ENCODE measurements around the gene TUBB1. TPM values are rescaled to one million over a fixed set of nuclear protein-coding genes. Genes with fewer than 3 reads are reported as not detected.

TUBB1 gene
- total and polyA plus RNA-seq, 12 donors = 0.07 to 0.38 (median 0.18) TPM; not detected in 2

DNA sequence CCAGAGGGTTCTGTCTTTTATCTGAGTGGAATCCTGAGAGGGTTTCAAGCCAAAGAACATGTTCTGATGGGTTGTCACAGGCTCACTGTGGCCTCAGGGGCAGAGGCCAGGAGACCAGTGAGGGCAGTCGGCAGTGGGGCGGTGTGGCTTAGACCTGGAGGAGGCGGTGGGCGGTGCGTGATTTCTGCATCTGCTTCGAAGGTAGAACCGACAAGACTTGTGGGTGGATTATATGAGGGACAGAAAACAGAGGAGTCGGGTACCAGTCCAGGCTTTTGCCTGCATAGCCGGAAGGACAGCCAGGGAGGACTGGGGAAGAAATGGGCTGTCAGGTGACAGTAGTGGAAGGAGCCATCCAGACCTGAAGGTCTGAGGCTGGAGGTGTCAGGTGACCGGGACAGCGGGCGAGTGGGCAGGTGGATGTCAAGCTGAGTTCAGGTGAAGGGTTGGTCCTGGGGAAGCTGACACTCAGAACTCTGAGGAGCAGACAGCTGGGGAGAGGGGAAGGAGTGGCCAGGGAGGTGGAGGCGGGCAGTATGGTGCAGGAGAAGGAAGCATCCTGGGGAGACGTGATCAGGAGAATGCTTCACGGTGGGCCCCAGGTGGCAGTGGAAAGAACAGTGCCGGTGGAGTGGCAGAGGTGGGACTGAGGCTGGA lies 15.3 kb upstream of the TUBB1 start:
- Histone ChIP-seq H3K4me1 (peaks cover 21 to 56% (median 36%) of the 10 kb centered on the region in 9 donors), H3K9me3 (no peaks in the 10 kb centered on the region), H3K27ac (peak overlapping the region in 7 of 10 donors; percentile 22 to 98 (median 87)), H3K4me3 (peak overlapping the region in 5 of 10 donors; percentile 65 to 95 (median 88)), H3K36me3 (peaks cover 0 to 56% (median 18%) of the 10 kb centered on the region in 9 donors), H3K27me3 (no peaks in the 10 kb centered on the region)
- intact Hi-C loops (cut with DNase I) = no loop called here
- no peak for DNase-seq
- no peak for ATAC-seq
- TF ChIP-seq, protein P1, sequence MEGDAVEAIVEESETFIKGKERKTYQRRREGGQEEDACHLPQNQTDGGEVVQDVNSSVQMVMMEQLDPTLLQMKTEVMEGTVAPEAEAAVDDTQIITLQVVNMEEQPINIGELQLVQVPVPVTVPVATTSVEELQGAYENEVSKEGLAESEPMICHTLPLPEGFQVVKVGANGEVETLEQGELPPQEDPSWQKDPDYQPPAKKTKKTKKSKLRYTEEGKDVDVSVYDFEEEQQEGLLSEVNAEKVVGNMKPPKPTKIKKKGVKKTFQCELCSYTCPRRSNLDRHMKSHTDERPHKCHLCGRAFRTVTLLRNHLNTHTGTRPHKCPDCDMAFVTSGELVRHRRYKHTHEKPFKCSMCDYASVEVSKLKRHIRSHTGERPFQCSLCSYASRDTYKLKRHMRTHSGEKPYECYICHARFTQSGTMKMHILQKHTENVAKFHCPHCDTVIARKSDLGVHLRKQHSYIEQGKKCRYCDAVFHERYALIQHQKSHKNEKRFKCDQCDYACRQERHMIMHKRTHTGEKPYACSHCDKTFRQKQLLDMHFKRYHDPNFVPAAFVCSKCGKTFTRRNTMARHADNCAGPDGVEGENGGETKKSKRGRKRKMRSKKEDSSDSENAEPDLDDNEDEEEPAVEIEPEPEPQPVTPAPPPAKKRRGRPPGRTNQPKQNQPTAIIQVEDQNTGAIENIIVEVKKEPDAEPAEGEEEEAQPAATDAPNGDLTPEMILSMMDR (IDR thresholded peaks at IDR 0.05) = no peak
- 84 to 87% methylated on average over 16 of the region's 16 CpGs for WGBS, 2 donors

DNA sequence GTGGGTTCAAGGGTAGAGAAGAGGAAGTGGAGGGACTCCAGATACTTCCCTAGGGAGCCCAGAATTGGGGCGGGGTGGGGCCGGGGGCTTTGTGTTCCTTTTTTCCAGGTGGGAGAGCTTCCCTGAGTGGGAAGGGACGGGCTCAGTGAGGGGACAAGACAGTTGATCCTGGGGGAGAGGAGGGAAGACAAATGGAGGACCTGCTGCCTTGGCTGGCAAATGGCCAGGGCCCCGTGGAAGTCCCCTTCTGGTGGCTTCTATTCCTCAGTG lies 14.8 kb upstream of the TUBB1 start:
- Histone ChIP-seq H3K4me1 (peaks cover 21 to 59% (median 36%) of the 10 kb centered on the region in 9 donors), H3K9me3 (no peaks in the 10 kb centered on the region), H3K36me3 (peaks cover 0 to 52% (median 13%) of the 10 kb centered on the region in 9 donors), H3K27me3 (no peaks in the 10 kb centered on the region), H3K4me3 (peak overlapping the region in 5 of 10 donors; percentile 65 to 95 (median 88)), H3K27ac (peak overlapping the region in 9 of 10 donors; percentile 9 to 98 (median 87))
- ATAC-seq (no peak), DNase-seq (peak; percentile 53 to 59)
- intact Hi-C loops (cut with DNase I) = no loop called here
- 44 to 60% methylated on average over 4 of the region's 4 CpGs for WGBS, 2 donors
- TF ChIP-seq, protein P1 (IDR thresholded peaks at IDR 0.05) = no peak

DNA sequence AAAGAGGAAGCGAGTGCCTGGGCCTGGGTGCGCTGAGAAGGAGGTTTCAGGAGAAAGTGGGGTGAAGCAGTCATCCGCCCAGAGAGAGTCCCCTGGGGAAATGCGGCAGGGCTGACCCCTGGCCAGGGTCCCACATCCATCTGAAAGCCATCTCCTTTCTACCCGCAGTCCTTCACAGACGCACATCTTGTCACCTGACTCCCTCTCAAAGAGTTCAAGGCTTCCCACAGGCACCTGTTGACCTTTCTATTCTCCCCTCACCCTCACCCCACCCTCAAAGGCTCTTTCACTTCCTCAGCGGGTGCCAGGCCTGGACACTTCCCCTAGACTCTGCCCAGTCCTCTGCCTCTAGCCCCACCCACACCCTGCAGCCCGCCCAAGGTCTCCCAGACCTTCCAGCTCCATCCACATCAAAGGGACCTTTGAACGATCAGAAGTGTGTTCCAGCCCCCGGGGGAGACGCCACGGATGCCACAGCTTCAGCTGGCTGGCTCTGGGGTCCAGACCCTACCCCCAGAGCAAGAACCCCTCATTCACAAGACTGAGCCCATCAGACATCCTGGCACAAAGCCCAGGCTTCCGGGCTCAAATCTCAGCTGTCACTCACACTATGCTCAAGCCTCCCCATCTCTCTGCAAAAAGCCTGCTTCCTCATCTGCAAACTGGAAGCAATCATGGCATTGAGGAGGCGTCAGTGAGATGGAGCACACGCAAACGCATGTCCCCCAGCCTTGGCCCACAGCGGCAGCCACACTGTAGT lies 14.3 kb upstream of the TUBB1 start:
- intact Hi-C loops (cut with DNase I) = no loop called here
- ATAC-seq = peak in 7 of 8 donors; percentile 45 to 63 (median 54)
- no peaks in the 10 kb centered on the region for H3K9me3 ChIP-seq
- peaks cover 21 to 62% (median 37%) of the 10 kb centered on the region in 9 donors for H3K4me1 ChIP-seq
- peak; percentile 58 to 64 for DNase-seq
- TF ChIP-seq, protein P1 (IDR thresholded peaks at IDR 0.05) = no peak
- peak overlapping the region in 8 of 10 donors; percentile 80 to 98 (median 91) for H3K27ac ChIP-seq
- peaks cover 0 to 47% (median 10%) of the 10 kb centered on the region in 9 donors for H3K36me3 ChIP-seq
- H3K4me3 ChIP-seq = peak overlapping the region in 8 of 10 donors; percentile 65 to 95 (median 86)
- WGBS, 2 donors = 40 to 48% methylated on average over 17 of the region's 17 CpGs
- H3K27me3 ChIP-seq = no peaks in the 10 kb centered on the region

DNA sequence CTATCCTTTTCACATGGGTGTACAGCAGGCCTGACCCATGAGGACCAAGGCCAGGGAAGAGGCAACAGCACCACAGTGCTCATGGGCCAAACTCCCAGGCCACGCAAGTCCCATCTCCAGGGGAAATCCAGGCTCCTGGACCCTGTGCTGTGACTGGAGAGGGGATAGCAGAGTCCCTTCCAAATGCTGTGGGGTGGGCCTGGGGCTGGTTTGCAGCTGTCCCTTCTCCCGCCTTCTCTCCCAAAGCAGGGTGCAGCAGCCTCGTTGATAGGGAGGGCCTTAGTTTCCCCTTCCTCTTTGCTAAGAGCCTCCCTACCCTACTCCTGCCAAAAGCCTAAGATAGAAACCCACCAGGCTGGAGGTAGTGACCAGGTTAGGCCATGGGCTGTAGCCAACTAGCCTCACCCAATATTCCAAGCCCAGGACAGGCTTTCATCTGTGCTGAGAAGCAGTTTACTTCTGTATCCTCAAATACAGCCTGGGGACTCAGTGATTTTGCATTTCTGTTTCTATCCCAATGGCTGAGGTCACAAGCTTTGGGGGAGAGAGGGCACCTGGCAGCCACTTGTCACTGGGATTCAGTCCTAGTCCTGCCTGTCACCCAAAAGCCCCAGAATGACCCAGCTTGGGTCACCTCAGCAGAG lies 13.6 kb upstream of the TUBB1 start:
- TF ChIP-seq, protein P1 (IDR thresholded peaks at IDR 0.05) = no peak
- Histone ChIP-seq H3K27me3 (no peaks in the 10 kb centered on the region), H3K4me3 (peak overlapping the region; percentile 65 to 95 (median 86)), H3K27ac (peak overlapping the region; percentile 6 to 98 (median 90)), H3K9me3 (no peaks in the 10 kb centered on the region), H3K36me3 (peaks cover 0 to 40% (median 8%) of the 10 kb centered on the region in 9 donors), H3K4me1 (peaks cover 21 to 69% (median 44%) of the 10 kb centered on the region in 9 donors)
- WGBS, 2 donors = 67 to 76% methylated on average over 3 of the region's 3 CpGs
- DNase-seq (no peak), ATAC-seq (peak in 1 of 8 donors; percentile 4)
- intact Hi-C loops (cut with DNase I) = no loop called here

Measured in heart right ventricle (tissue), 16 donors.